Stimulated activated CD4-positive, alpha-beta T cell treated with anti-CD3 and anti-CD28 coated beads, Interleukin-4, amount 100 ng/mL, for 48 hours (primary cell): ENCODE data around the gene PPP1CB.
A peak's percentile ranks its signal among the peaks of the same experiment; 100 is the strongest.

Experiments
- DNase-seq, 2 donors: peaks; one replicate each; pipeline ENCODE4 v3.0.0-alpha.2; 2020; ENCODE audit warnings: low read depth in 2 of 2

Gene PPP1CB

DNA sequence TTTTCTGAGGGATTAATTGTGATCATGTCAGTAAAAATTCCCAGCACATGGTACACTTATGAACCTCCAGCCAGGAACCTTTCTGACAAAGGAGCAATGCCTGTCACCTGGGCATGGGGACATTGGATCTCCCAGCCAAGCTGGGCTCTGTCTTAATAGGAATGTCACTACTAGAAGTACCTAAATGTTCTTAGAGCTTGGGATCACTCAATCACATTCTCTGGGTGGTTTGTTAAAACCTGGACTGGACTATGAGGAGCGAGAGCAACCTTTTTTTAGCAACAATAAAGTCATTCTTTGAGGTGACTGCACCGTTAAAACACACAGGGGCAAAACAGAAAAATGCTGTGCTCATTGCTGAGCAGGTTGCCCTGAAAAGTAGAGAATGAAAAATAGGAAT, 6.4 kb upstream of the PPP1CB start:
- DNase-seq = no peak

DNA sequence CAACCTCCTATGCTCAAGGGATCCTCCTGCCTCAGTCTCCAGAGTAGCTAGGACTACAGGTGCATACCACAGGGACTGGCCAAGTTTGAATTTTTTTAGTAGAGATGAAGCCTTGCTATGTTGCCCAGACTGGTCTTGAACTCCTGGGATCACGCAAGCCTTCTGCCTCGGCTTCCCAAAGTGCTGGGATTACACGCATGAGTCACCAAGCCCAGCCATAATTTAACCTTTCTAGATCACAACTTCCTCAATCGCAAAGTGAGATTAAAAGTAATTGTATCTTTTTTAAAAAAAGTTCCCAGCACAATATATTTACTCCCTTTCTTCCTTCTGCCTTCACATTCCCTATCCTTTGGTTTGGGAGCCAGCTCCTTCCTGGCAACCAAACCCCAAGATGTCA, 5.8 kb upstream of the PPP1CB start:
- DNase-seq = no peak

DNA sequence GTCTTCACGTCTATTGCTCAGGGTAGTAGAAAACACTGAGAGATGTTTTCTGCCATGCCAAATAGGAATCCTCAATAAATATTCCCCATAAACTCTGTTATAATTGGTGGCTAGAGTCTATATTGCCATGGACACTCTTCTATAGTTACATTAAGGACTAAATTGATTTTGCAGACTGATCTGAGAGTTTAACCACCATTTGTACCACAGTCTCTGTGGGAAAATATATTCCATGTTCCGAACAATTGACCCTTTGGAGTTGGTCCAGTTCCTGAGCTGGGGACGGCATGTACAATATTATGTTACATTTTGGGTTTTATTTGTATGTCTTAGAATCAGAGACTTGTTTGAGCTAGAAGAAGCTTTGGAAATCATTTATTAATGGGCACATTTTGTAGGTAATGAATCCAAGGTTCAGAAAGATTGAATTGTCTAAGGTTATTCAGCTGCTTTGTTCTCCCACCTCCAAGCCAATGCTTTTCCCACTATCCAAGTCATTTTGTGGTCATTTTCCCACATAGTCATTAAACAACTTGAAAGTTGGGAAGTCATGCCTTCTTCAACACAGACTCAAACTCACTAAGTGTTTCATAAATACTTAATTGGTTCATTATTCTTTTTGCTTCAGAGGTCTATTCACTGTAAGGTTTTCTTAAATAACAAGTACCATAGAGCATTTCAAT, 5.1 kb upstream of the PPP1CB start:
- DNase-seq = no peak

DNA sequence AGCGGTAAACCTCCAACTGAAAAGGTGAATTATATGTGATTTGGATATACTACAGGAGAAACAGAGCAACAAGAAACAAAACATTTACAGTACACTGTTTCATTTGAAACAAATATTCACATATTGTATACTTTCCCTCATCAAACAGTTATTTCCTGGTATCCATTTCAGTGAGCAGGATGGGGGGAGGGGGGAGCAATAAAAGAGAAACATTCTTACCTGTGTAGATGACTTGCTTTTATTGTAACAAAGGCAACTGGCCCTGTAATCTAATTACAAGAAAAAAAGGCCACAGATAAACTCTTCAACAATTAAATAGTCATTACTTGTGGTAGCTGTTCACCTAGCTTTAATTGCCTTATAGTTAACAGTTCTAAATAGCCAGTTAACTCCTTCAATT, 3.9 kb upstream of the PPP1CB start:
- DNase-seq = no peak

DNA sequence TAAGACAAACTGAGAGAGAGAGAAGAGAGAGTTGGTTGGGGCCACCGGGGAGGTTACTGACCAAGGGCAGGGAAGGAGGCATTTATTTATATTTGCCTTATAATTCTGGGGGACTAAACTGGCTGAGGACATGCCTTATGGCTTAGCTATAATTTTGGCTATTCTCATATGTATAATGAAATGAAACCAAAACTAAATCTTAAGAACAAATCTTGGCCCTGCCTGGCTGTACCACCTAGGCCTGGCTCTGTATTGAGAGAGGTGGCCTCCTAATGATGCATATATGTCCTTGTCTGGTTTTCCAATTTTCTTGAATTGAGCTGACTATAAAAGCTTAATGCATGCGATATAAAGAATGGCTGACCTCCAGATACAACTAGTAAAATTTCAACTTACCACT, 3.5 kb upstream of the PPP1CB start:
- DNase-seq = no peak

DNA sequence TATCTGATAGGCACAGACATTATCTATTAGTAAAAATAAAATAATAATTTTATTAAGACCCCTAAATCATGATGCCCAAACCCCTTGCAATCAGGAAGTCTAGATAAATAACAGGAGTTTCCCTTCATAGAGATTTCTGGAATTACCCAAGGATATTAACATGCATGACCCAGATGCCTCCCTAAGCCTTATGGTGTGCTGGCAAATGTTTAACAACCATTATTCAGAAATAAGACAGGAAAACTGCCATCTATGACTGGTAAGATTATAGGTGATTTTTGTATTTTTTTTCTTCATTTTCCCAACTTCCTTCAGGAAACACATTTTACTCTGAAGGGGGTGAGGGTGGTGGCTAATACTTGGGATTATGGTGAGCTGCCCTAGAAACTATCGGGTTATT, 2.7 kb upstream of the PPP1CB start:
- DNase-seq = no peak

DNA sequence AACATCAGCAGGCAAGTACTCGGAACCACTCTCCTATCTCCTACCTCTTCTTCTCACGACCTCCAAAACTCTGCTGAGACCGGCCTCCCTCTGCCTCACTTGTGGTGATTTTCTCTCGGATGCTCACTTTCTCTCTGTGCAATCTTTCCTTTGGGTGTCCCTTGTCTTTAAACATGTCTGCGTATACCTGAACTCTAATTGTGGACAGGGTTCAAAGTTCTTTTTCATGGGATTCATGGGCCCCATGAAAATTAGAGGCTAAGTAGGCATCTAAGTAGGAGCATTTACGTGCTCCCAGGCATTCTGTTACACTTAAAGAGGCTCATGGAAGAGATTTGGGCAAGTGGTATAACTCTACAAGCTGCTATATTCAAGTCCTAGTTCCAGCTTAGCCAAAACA, 2.1 kb upstream of the PPP1CB start:
- DNase-seq = no peak

DNA sequence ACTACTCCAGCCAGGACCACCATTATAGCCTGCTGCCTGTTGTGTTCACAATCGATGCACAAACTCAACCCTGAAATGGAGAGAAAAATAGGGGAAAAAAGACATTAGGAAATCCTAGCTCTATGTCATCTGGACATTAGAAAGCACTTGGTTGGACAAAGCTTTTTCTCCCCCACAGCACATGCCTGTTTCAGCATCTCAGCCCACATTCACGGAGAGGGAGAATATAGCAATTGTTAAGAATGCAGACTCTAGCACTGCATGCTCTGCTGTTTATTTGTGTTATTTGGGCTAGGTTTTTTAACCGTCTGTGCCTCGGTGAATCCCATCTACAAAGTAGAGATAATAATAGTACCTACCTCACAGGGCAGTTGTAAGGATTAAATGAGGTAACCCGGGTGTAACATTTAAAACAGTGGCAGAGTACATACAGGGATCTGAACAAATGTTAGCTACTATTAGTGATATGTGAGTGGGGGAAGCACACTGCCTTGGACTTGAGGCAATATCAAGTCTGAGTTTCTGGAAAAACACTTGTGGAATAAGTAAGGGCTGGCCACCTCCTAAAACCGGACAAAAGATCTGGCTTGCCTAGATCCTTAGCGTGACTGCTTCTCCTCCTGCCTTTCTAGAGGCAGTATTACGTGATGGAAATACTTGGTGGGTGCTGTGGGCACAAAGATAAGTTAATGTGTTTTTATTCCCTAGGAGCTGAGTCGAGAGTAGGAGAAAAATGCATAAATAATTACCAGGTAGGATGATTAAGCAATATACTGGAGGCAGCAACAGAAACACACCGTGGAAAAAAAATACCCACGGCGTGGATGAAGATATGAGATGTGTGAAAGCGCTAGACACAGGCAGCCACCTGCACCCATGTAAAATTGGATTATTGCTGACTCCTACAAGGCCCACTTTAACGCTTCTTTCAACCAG, 1.0 kb upstream of the PPP1CB start:
- DNase-seq = peak in 1 of 2 donors; percentile 5

DNA sequence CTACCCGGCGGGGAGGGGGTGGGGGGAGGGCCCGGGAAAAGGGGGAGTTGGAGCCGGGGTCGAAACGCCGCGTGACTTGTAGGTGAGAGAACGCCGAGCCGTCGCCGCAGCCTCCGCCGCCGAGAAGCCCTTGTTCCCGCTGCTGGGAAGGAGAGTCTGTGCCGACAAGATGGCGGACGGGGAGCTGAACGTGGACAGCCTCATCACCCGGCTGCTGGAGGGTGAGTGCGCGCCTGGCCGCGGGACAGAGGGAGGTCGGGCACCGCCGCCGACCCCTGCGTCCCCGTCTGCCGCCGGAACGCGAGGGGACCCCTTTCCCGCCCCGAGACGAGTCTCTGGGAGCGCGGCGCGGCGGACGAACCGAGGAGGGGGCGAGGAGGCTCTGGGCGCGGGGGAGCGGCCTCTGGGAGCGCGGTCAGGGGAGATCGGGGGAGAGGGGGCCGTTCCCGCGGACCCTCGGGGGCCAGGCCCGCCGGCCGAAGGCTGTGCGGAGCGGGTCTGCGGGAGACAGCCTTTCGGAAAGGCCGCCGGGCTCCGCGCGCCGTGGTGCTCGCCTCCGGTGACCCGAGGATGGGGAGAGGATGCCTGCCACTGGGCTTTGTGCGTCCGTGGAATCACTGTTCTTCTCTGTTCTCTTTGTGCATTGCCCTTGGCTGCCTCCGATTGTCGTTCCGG, 463 bp downstream of the PPP1CB start:
- DNase-seq = peak; percentile 13 to 15

DNA sequence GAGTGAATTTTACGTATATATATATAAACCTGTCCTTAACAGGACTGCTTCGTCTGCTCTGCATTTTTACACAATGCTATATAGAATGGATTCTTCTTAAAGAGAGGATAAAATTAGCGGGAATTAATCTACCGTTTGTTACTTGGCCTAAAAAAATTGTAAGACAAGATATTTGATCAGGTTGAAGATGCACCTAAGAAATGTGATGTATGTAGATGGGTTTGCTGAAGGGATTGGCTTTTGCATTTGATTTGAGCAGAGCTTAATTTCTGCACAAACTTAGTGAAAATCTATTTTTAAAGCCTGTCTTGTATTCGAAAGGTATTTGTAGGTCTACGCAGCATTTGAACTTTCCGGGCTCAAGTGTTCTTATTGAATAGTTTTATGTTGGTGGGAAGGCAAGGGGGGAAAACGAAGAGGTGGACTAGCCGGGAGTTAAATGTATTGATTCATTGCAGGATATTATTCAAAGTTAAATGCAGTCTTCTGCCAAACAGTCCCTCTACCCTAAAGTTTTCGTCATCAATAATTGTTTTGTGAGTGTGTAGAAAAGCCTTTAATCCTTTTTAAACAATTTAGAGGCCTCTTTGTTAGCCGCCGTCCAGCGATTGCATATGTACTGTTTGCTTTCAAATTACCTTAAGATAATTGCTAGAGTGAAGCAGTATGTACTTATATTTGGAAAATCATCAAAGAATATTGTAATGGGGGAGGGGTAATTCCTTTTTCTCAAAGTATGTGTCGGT, 1.2 kb downstream of the PPP1CB start:
- no peak for DNase-seq

DNA sequence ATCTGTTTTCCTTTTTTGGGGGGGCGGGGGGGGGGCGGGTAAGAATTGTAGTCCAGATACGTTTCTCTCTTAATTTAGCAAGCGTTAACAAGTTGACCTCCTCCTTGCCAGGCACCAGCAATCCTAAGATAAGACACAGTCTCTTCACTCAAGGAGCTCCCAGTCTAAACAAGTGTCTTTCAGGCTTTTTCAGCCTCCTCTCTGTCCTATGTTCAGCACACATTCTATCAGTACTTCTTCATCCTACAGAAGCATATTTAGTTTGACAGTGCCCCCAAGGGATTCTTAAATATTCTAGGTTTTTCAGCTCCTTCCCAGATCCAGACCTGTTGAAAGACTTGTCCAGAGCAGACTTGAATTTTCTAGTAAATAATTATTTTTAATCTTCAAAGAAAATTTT, 2.7 kb downstream of the PPP1CB start:
- no peak for DNase-seq

DNA sequence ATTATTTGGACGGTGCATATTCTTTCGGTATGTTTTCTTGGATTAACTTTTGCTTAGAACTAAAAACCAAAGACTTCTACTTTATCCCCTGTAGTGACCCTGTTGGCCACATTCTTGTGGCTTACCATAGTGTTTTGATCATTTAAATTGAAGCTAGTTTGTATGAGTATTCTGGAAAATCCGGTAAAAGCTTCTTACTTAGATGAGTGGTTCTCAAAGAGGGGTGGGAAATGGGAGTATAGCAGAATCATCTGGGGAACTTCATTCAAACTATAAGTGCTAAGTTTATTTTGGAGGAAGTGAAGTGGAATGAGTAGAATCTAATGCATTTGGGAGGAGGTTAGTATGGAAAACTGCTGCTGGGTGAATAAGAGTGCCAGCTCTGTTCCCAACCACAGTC, 3.8 kb downstream of the PPP1CB start:
- no peak for DNase-seq

DNA sequence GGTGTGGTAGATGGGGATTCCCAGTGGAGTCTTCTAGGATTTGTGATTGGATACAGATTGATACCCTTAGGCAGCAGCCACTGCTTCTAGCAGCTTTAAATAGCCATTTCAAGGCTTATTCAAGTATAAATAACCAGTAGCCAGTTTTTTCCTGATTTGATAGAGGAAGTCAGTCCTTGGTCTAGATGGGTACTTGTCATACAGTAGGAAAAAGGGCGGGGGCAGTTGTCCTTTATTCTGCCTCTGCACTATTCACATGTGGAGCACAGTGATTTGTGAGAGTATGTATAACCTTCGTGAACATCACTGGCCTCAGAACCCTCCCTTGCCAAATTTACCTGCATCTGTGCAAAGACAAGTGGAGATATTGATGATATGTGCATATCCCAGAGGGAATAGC, 6.8 kb downstream of the PPP1CB start:
- DNase-seq = no peak

DNA sequence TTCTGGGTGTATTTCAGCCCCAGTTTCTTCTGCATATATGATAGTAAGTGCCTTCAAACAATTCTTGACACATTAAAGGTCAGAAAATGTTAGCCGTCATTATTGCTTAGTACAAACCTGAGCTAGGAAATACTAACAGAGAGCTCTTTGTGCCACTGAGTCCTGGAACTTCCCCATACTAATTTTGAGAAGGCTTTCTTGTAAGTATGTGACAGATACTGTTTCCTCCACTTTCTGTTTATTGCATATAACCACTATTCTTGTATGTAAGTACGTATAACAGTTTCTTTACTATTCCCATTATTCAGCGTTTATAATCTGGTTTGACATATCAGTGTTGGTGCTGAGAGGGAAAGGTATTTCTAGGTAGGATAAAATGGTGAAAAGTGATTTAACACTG, 9.8 kb downstream of the PPP1CB start:
- no peak for DNase-seq

DNA sequence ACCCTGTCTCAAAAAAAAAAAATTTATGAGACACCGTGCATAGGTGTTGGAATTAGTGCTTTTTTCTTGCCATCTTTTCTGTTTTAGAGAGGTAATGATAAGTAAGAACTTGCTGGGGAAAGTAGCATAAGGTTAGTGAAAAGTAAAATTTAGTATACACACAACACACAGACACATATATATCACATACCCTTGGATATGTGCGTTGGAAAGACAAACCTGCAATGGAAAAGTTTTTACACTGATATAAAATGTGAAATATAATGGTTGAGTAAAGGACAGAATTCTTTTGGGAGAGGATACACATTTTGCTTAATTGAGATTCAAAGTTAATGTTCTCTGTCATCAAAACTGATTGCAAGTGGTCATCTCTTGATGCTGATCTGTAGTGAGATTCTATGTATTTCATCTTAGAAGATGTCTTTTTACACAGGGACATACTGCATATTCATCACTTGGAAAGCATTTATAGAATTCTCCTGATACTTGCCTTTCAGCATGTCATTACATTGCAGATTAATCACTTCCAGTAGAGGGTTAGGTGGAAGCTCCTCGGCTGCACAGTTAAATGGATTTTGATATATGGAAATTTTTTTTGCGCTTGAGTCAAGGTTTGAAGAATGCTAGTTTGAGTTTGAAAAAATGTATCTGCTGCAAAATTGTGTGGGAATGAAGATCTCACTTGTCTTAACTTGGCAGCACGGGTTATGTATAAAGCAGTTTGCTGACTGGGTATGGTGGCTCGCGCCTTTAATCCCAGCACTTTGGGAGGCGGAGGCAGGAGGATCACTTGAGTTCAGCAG, 13.5 kb downstream of the PPP1CB start:
- no peak for DNase-seq

DNA sequence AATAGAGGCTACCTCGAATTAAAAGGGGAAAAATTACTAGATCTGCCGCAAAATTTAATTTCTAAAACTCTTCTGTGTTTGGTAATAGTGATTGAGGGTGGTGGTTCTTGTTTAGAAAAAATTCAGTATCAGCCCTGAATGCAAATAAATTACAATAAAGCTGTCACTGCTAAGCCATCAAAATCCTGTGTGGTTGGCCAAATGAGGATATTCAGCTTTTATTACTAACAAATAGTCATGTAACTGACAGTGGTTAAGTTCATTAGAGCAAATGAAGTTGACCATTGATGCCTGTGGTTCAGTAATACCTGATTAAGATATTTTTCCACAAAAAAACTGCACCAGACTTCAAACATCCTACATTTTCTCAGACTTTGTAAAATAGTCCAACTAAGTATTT, 14.4 kb downstream of the PPP1CB start:
- DNase-seq = no peak

DNA sequence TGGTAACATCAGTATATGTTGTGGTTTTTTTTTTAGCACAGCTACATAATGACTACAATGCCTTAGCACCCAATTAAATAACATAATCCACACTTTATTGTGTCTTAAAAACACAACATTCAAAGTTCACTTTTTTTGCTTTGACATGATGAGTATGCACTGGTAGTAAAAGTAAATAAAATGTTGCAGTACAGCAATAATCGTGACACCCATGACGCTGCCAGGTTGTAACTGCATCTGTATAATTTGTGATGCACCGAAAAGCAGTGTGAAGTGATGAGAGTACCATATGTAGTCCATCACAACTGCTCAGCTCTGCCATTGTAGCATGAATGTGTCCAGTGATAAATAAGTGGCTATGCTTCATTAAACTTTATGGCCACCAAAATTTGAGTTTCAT, 15.7 kb downstream of the PPP1CB start:
- DNase-seq = no peak

DNA sequence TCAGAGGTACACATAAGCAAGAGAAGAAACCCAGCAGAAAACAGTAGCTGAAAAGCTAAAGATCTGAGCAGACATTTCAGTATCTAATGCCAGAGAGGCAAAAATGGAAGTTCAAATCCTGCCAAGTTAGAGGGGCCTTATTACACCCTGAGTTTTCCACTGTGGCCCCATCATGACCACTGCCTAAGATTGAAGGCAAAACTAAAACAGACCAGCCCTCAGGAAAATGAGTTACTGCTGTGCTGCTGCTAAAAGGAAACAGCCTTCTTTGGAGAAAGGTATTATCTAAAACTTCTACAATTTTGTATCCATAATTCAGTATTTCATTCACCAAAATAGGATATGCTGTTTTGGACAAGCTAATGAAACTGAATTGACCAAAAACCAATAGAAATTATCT, 16.8 kb downstream of the PPP1CB start:
- no peak for DNase-seq

DNA sequence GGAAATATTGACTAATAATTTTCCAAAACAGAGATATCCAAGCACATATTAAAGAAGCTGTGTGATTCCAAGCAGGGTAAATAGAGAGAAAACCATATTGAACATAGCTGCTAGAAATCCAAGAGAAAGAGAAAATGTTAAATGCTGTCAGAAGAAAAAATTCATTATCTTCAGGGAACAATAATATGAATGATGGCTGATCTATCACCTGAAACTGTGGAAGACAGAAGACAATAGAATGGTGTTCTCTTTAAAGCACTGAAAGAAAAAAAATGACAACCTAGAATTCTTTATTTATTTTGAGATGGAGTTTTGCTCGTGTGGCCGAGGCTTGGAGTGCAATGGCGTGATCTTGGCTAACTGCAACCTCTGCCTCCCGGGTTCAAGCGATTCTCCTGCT, 17.3 kb downstream of the PPP1CB start:
- DNase-seq = no peak

DNA sequence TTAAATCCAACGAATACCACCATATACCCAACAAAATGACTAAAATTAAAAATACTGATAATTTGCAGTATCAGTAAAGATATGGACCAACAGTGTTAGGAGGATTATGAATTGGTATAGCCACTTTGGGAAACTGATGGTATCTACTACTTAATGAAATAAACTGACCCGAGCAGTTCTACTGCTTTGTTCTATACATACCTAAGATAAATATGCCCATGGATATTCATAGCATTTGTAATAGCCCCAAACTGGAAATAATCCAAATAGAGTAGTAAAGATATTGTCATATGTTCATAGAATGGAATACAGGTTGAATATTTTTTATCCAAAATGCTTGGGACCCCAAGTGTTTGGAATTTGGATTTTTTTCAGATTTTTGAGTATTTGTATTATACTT, 20.7 kb downstream of the PPP1CB start:
- DNase-seq = no peak

DNA sequence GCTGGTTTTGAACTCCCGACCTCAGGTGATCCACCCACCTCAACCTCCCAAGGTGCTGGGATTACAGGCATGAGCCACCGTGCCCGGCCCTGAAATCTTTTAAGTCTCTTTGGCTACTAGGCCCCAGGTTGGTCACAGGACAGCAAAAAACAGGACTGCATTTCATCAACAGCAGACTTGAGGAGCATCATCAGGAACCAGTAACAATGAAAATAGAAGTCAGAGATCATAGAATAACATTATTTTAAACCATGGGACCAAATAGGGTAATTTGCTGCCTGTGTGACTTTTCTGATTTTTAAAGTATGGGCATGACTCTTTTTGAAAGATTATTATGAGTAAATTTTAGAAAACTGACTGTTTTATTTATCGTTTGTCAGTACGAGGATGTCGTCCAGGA, 24.8 kb downstream of the PPP1CB start:
- DNase-seq = no peak
